GM21529 (cell line): ENCODE measurements around the gene TMEM248.
"Not testable (repeated sequence)": the region's sequence is repeated elsewhere in the genome, so short reads cannot be mapped to it uniquely, and the experiment has no call there.

Experiments used
- ATAC-seq: cut with Tn5 transposase; IDR thresholded peaks from one replicate; pipeline ENCODE4 v1.9.1; 2021; ENCODE audit not compliant: unreplicated experiment

TMEM248 gene

GRCh38 chr7:66908598-66908997 is 12.4 kb upstream of the TMEM248 start:
- ATAC-seq: not testable (repeated sequence)

DNA sequence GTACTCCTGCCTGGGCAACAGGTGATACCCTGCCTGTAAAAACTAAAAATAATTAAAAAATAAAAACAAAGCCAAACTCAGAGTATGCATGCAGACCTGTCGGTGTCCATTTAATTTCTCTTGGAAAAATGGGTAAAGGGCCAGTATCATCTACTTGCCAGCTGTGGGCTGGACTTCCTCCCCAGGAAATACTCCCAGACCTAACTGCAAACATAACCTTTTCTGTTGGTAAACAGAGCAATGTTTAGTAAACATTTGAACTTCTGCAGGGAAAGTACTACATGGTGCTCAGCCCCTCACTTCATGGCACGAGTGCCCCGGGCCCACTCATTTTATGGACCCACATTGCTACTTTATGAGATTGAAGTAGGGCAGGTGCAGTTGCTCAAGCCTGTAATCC is 10.2 kb upstream of the TMEM248 start:
- ATAC-seq: no peak

- ATAC-seq: not testable (repeated sequence)
Measured at GRCh38 chr7:66911191-66911590, 9.8 kb upstream of the TMEM248 start.

DNA sequence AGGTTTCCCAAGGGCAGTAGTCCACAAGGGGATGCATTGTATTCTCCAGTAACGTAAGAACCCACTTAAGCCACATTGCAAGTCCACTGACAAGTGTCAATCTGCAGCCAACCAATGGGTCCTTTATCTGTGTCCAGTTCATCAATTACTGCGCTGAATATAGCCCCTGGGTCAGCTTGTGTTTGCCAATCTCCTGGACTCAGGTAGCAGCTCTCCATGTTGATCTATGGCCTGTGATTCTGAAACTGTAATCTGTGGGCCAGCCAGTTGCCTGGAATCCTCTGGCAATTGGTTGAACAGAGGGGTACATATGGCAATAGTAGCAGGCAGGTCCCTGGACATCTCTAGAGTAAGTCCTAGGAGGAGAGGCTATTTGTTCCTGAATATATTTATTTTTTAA is 8.8 kb upstream of the TMEM248 start:
- no peak for ATAC-seq

GRCh38 chr7:66913118-66914037 is 7.6 kb upstream of the TMEM248 start:
- ATAC-seq: no peak

GRCh38 chr7:66917904-66918303 is 3.1 kb upstream of the TMEM248 start:
- ATAC-seq: not testable (repeated sequence)

DNA sequence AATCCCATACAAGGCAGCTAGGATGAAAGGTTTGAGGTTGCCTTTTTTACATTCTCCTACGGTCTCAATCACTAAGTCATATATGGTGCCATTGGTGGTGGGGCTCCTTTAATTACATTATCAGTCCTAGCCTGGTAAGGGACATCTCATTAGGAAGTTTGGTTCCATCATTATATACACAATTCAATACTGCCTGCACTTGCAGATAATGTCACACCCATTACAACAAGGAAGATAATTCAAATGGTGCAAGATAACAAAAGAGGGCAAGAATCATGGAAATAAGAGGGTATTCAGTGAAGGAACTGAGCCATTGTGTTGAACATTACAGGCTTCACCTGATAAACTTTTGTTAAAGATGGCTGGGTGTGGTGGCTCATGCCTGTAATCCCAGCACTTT is 1.7 kb upstream of the TMEM248 start:
- no peak for ATAC-seq

DNA sequence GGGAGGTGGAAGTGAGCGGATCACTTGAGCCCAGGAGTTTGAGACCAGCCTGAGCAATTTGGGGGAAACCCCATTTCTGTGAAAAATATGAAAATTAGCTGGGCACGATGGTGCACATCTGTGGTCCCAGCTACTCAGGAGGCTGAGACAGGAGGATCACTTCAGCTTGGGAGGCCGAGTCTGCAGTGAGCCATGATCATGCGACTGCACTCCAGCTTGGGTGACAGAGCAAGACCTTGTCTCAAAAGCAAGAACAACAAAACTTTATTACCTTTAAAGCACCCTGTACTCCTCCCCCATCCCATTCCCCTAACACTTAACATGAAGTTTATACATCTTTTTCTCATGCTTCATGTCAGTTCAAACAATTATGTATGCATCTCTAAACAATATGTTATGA is 1.3 kb upstream of the TMEM248 start:
- ATAC-seq: no peak

DNA sequence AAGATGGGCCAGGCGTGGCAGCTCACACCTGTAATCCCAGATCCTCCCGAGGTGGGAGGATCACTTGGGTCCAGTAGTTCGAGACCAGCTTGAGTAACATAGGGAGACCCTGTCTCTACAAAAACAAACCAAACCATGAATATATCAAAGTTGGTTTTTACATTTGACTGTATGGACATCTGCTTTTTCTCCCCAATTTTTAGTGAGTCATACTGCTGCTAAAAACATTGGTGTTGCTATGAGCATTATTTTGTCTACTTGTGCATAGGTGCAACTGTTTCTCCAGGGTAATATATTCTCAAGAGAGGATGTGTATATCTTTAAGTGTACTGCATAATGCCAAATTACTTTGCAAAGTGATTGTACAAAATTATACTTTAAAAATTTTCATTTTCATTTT is 769 bp upstream of the TMEM248 start:
- no peak for ATAC-seq

DNA sequence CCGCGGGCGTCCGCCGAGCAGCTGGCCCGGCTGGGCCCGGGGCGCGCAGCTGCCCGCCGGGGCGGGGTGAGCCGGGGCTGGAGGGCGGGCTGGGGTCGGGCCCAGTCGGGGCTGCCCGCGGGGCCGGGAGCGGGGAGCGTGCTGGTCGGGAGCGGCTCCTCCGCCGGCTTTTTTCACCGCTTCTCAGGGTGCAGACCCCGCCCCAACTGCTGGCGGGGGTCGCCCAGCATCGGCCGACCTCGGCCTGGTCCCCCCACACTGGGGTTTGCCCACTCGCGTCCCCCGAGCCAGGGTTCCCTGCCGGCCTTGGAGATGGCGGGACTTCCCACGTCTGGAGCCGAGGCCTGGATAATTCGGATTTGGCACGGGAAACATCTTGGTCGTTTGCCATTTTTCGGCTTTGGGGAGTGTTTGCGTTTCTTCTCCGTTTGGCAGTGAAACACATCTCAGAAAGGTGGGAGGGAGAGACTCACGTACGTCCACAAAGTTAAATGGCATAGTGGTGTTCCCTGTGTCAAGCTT is 432 bp downstream of the TMEM248 start:
- ATAC-seq: peak; percentile 16

- peak; percentile 28 for ATAC-seq
Measured at GRCh38 chr7:66921918-66922486, 977 bp downstream of the TMEM248 start.

DNA sequence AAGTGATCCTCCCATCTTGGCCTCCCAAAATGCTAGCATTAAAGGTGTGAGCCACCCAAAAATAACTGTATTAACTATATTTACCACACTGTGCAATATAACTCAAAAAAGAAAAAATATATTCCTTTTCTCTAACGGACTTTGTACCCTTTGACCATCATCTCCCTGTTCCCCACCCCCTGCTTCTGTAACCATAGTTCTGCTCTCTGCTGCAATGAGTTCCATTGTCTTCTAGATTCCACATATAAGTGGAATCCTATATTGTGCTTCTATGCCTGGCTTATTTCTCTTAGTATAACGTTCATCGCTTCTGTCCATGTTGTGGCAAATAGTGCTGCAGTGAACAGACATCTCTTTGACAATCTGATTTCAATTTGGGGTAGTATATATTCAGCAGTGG is 4.2 kb downstream of the TMEM248 start:
- no peak for ATAC-seq

GRCh38 chr7:66927348-66927948 is 6.4 kb downstream of the TMEM248 start:
- no peak for ATAC-seq

DNA sequence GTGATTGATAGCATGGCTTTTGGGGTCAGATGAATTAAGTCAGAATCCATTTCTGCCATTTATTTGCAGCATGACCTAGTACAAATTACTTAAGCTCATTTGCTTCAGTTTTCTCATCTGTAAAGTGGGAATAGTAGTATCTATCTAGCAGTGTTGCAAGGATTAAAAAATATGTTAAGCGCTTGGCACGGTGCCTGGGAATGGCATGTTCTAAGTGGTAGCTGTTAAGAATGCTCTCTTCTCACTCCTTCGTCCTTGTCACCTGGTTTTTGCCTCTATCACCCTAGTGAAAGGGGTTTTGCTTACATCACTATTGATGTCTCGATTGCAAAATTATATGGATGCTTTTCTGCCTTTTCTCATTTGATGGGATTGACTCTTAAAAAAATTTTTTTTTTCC is 7.4 kb downstream of the TMEM248 start:
- ATAC-seq: no peak

GRCh38 chr7:66929165-66929564 is 8.1 kb downstream of the TMEM248 start:
- no peak for ATAC-seq

GRCh38 chr7:66929935-66930334 is 8.9 kb downstream of the TMEM248 start:
- no peak for ATAC-seq

DNA sequence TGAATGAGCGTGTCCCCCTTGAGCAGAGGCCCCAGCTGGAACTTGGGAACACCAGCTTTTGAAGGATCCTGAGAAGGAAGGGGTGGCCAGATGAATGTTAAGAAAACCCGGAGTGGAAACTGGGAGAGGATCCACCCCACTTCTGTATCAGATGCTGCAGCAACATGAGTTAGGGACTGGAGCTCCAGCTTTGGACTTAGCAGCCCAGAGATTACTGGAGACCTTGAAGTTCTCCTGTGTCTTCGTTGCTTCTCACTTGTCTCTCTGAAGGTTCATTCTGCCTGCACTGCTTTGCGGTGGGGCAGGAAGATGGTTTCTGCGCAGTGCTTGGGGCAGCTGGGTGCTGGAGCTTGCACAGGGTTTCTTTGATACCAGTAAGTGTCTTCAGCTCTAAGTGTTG is 9.3 kb downstream of the TMEM248 start:
- ATAC-seq: no peak

GRCh38 chr7:66933469-66933868 is 12.4 kb downstream of the TMEM248 start:
- ATAC-seq: no peak

GRCh38 chr7:66937940-66938339 is 16.9 kb downstream of the TMEM248 start:
- ATAC-seq: no peak

GRCh38 chr7:66939325-66939724 is 18.3 kb downstream of the TMEM248 start:
- ATAC-seq: no peak

- no peak for ATAC-seq
Measured at GRCh38 chr7:66946545-66946944, 25.5 kb downstream of the TMEM248 start.
